COLO668 (cell line): ENCODE data around the gene ARID1B.

Source experiments
- DNase-seq: peaks from one replicate; lab custom pipeline; 2025; ENCODE audit not compliant: unreplicated experiment; lab: John Stamatoyannopoulos, UW

ARID1B gene

DNA sequence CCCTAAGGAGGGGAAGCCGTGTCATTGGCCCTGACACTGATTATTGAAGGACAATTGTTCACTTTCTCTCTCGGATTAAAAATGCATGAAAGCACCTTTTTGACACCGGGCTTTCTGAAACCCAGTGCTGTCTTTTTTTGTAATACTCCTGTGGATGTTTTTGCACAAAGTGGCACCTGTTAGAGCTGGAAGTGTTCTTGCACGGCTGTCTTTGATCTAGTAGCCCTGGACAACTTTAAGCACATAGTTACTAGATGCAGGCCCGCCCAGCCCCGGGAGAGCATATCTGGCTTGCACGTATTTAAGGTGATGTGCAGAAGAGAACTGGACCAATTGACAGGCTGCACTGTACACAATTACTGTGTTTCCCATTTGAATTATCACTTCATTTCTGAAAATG, 72.6 kb downstream of the ARID1B start:
- DNase-seq: no peak

DNA sequence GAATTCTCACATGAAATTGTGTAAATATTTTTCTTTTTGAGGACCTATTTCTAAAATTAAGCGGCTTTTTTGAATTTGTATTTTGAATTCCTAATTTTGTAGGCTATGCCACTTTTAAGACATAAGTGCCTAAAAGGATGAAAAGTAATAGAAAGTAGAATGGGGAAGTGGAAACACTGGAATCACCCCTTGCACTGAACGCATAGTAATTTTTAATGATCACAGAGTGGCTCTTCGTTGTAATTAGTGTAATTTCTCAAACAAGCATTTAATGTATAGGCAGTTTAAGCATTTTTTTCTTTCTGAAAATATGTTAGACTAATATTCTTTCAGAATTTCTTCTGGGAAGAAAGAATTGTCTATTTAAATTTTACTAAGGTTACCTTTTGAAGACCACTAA, 73.2 kb downstream of the ARID1B start:
- DNase-seq: no peak

DNA sequence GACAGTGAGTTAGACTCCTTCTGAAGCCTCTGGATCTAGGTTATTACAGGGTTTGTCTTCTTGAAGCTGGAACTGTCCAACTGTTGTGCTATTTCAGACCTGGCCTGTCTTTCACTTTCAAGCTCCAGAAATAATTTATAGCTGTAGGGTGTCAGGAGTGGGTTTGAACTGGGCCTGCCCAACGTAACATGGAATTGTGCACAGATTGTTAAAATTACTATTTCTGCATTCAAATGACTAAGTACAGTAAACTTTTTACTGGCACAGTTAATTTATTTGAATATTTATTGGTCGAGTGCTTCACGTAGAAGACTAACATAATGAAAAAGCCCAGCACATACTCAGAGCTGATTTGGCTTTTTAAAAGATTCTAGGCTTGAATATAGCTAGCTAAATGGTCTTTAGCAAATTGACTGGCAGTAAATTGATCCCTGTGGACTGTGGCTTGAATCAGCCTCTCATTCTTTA, 74.3 kb downstream of the ARID1B start:
- no peak for DNase-seq

DNA sequence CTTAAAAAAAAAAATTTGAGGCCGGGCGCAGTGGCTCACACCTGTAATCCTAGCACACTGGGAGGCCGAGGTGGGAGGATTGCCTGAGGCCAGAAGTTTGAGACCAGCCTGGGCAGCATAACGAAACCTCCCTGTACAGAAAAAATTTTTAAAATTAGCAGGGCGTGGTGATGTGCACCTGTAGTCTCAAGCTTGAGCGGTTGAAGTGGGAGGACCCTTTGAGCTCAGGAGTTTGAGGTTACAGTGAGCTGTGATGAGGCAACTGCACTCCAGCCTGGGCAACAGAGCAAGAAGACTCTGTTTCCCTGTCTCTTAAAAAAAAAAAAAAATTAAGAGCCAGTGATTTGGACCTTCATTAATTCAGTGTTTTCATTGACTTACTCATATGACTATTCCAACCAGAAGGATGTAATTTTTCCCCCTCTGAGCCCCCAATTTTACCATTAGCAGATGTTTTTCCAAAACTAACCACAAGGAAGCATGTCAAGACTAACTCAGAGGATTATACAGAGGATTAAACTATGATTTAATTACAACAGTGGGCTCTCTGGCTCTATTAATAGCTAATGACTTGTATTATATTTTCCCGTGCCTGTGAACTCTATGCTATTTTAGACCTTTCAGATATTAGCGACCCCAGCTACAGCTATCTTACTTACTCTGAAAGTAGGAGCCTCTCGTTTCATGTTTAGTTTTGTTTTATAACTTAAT, 75.1 kb downstream of the ARID1B start:
- no peak for DNase-seq

DNA sequence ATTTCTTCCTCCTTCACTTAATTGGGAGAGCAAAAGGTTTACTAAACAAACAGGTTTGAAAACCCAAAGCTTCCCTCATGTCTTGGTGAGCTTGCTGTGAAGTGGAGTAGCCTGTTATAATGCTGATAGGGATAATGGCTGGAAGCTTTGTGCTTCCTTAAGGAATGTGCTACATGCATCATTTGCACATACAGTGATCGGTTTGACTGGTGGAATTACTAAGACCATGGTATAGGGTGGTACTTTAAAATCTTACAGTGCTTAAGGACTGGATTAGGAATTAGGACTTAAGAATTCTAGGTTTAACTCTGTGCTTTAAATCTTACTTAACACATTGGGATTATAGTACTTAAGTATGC, 75.7 kb downstream of the ARID1B start:
- DNase-seq: no peak

DNA sequence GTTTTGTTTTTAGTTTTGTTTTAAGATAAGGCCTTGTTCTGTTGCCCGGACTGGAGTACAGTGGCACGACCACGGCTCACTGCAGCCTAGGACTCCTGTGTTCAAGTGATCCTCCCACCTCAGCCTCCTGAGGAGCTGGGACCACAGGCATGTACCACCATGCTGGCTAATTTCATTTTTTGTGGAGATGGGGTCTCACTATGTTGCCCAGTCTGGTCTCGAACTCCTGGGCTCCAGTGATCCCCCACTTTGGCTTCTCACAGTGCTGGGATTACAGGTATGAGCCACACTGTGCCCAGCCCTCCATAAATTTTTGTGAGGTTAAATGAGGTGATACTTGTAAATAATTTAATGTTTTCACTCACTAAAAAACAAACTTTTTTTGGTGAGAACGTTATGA, 76.6 kb downstream of the ARID1B start:
- no peak for DNase-seq

DNA sequence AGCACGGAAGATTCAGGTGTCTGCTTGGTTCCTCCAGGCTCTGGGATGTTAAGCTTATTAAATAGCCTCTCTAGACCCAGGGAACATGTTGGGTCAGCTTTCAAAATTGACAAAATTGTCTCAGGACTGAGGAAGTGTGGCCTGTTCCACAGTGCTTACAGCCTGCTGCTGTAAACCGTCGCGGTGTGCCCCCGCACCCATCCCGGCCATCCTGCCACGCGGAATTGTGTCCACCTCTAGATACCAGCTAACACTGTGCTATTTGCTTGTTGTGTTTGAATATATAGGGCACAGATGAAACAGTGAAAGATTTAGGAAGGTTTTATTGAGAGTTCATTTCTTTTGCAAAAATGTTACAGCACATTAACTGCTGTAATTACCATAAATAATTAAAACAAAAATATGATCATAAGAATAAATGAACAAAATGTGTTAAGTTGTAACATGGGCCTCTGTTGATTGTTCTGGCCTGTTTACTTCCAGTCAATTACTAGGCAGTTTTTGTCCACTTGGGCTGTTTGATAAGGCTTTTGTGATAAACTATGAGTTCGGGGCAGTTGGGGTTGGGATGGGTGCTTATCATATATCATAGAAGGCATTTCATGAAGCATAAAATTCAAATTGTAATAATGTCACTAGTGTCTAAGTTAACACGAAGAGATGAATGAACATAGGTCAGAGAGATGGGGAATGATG, 77.4 kb downstream of the ARID1B start:
- no peak for DNase-seq

DNA sequence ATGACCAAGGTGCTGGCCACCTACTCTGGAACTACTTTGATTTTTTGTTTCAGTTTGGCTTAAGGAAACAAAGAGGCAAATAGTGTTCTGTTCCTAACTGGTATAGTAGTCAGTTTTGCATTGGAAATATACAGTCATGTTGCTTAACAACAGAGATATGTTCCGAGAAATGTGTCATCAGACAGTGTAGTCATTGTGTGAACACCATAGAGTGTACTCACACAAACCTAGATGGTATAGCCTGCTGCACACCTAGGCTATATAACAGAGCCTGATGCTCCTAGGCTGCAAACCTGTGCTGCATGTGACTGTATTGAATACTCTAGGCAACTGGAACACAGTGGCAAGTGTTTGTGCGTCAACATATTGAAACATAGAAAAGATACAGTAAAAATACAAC, 80.4 kb downstream of the ARID1B start:
- DNase-seq: no peak

DNA sequence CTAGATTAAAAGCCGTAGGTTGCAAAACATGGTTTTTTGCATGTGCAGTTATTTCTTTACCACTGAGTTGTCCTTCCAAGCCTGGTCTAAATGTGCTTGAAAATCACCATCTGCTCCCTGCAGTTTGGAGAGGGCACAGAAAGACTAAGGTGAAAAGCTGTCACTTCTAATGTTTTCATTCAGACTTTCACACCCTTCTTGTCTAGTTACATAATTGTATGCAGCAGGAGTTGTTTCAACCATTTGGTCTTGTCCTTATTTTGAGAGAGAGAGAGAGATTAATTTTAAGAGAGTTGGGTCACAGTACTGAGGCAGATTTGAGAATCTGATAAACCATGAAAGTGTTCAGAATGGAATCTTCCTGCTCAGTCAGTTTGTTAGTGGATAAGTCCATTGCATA, 82.5 kb downstream of the ARID1B start:
- no peak for DNase-seq

DNA sequence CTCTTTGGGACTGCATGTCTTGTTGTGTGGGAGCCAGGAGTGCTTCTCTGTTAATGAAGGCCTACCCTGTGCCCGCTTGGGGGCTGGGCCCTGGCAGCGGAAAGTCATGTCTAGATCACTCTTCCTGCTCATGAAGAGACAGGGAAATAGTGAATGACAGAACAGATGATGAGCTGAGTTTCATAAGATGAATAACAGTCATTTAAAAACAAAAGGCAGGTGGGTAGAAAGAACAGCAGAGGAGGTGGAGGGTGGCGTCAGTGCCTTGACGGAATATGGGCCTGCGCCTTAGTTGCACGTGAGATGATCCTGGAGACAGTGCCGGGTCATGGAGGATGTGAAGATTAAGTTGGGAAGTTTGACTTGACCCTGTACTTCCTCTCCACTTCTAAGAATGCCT, 85.5 kb downstream of the ARID1B start:
- DNase-seq: no peak

DNA sequence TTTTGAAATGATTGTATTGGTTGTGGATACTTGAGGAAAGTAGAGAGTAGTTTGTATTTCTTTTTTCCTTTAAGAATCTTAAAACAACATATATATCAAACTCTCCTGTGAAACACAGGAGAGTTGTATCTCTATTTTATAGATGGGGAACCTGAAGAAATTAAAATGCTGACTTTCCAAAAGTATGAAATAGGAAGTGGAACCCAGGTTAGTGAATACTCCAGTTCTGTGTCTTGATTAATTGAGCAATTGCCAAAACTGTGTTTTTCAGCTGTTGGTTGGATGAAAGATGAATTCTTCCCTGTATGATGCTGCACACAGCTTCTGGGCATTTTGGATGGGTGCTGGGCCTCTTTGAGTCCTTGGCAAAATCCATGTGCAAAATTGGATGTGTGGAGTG, 86.3 kb downstream of the ARID1B start:
- DNase-seq: no peak

DNA sequence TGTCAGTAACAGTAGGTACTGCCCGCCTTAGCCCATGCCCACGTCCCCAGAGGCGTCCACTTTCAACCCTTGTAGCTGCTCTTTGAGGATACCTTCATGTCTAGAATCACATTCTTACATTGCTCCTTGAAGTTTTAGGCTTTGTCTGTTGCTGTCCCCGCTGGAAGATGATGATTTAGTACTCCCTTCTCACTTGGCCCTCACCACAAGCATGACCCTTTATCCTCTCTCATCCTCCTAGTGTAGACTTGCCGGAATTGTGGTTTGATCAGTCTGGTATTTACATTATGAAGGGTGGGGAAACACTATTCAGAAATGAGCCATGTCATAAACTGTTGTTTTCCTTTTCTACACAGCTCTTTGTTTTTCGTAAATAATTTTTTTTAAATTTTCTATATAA, 87.4 kb downstream of the ARID1B start:
- no peak for DNase-seq

DNA sequence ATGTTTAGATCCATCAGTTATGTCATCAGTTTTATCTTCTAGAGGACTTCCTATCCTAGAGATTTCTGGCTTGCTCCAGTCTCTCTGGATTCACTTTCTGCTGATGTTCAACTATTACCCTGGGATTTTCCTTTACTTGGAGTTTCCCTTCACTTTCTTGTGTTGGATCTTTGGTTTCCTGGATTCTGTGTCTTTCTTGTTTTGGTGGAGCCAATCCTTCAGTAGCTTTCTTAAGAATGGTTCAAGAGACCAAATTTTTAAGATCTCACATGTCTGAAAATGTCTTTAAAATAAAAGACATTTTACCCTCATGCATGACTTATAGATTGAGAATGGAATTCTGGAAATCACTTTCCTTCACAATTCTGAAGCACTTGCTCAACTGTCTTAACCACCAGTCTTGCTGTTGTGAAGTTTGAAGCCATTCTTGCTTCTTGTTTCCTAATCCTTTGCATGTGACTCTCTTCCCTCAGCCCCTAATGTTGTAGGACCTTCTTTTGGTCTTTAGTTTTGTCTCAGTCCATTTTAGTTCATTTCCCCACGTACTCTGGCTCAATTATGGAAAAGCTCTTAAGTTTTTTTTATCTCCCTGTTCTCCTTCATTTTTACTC, 87.9 kb downstream of the ARID1B start:
- no peak for DNase-seq

DNA sequence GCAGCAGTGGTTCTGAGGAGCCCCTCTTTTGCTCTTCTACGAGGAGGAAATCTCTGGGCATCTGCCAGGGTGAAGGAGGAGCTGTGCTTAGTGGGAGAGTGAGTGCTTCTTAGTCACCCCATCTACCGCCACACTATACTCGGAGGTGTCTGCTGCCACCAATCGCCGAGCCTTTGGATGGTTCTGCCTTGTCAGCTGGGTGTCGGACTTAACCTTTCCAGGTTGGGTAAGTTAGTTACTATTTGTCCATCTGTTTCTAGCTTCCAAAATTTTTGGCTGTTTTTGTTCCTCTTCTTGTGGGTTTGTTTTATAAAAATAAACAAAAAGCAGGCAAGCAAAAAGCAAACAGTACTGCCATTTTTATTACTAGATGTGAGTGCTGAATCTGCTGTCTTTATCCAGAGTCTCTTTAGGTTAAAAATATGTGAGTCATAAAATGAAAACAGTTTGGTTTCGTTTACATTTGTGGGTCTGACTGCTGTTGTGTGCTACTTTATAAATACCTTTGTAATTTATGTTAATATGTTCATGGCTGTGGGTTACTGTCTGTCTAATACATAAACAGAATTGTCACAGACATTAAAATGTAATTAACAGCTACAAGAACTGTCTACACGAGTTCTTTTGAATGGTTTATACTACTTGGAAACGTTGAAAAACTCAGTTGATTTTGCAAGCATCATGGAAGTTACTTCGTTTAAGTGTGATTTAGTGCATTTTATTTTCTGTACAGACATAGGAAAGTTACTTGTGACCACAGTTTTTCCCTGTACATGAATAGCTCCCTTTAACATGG, 89.2 kb downstream of the ARID1B start:
- DNase-seq: no peak

DNA sequence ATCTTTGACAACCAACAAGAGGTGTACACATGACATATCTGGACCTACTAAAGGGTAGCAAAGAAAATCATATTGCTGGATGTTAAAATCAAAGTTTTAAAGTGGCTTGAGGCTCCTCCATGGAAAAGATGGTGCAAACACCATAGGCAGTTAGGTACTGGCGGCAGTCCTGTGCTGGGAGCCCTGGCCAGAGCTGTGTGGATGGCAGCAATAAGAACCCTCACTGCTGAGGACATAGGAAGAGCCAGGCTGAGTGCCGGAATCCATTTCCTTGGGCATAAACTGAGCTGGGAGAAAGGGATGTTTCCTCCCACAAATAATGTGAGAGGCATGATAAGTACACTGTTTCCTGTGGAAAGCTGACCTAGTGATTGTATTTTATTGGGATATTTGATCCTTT, 89.9 kb downstream of the ARID1B start:
- no peak for DNase-seq

DNA sequence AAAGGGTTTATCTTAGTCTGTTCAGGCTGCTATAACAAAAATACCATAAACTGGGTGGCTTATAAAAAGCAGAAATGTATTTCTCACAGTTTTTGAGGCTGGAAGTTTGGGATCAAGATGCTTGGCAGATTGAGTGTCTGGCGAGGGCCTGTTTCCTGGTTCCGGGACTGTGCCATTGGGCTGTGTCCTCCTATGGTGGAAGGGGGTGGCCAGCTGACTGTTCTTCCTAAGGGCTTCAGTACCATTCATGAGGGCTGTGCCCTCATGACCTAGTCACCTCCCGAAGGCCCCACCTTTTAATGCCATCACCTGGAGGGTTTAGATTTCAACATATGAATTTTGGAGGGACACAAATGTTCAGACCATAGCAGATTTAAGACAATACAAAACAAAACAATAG, 91.2 kb downstream of the ARID1B start:
- DNase-seq: no peak

DNA sequence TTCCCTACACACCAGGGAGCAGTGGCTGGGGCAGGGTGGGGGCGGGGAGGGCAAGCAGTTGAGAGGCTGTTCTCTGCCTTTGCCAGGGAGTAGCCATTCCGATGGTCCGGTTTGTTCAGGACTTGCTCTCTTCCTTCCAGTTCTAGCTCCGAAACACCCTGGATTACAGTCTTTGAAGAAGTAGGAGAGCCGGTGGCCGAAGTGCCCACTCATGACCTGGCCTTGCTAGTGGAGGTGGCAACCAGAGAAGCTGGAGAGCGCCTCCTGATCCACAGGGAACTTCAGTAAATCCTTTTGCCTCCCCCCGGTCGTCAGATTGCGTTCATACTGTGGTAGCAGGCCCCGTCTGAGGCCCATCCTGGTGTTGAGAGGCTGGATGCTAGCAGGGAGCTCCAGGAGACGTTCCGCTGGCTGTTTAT, 92.8 kb downstream of the ARID1B start:
- DNase-seq: no peak

DNA sequence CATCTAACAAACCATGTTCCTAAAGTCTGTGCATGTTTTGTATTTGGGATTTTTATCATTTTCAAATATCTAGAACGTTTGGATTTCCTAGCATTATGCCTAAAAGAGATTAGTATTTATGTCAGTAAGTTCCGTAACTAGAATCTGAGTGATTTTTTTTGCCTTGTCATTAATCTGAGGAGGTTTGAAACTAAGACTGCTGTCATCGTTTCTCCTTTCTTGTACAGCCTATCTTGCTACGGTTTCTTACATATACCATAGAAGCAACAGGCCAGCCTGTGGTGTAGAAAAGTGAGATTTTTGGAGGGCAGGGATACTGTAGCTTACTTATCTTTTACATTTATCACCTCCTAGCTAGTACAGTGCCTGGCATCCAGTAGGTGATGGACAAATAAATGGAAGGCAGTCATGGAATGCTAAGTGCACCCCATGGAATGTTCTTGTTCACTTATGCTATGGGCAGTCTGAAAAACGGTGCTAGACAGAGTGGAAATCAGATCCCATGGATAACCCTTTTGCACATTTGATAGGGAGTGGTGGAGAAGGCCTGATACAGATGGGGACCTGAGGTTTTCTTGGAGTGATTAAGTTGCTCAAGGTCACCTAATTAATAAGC, 93.9 kb downstream of the ARID1B start:
- no peak for DNase-seq

DNA sequence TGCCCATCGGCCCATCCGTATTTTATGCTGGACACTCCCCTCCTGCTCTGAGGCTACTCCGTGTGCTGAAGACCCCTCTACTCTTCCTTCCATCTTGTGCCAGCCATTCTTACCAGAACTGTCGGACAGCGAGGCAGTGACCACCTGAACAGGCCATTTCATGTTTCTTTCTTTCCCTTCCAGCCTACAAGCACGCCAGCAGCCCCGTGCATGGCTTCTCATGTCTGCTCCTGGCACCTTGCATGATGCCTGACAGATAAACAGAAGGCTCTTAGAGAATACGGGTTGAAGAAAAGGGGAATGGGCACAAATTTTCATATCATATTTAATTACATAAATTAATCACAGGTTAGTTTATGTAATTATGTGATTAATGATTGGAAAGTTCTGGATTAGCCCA, 95.7 kb downstream of the ARID1B start:
- DNase-seq: no peak

DNA sequence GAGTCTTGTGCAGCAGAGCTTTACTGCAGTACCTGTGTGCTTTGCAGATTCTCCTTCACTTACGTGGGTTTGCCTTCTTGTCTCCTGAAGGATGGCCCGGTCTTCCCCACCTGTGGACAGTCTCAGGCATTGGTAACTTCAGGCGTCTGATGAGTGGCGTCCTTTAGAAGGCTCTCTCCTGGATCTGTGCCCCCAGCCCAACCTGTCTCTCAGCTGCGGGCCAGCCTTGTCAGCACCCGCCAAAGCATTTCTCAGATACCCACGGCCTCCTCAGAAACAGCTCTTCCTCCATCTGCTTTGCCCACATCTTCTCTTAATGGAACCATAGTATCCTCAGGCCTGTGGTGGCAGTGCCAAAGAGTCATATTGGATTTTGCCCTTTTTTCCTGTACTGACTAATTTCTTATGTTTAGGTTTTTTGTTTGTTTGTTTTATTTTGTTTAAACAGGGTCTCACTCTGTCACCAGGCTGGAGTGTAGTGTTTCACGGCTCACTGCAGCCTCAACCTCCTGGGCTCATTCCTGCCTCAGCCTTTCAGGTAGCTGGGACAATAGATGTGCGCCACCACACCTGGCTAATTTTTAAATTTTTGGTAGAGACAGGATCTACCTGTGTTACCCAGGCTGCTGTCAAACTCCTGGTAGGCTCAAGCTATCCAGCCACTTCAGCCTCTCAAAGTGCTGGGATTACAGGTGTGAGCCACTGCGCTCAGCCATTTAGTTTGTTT, 96.6 kb downstream of the ARID1B start:
- DNase-seq: peak; percentile 36

DNA sequence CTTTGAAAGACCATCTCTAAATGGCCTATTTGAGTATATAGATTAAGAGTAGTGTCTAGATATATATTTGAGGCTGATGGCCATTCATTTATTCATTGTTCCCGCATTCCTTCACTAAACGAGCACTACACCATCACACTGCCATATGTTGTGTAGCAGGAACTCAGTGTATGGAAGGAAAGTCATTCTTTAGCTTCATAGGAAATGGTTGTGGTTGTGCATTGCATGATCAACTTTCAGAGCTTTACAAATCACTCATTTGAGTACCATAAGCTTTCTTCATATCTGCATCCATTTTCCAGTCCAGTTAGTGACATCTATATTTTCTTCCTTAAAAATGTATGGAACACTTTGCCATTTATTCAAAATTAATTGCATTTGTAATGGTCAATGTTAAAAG, 97.9 kb downstream of the ARID1B start:
- no peak for DNase-seq
